Calu3 (cell line): ENCODE measurements around the gene COMMD2. TPM values are rescaled to one million over a fixed set of nuclear protein-coding genes. Genes with fewer than 3 reads are reported as not detected.

Source experiments
- BruUV-seq: library from RNA; stranded (reverse); fragments of 400-500 nt; replicated peaks from 2 replicates; lab custom pipeline; 2021; lab: Mats Ljungman, UMichigan
- CTCF ChIA-PET: fragments of 300-600 bp; sonication (Branson Sonifier 250); formaldehyde crosslinking; loops from one replicate; lab custom pipeline; 2022; ENCODE audit warnings: antibody characterized with exemption; lab: Charles Lee
- DNase-seq: peaks from one replicate; pipeline ENCODE4 v3.0.0; 2022
- H3K27ac Mint-ChIP-seq: one replicate; pipeline ENCODE4 v1.8.0; 2022; ENCODE audit warnings: mixed read lengths; ENCODE audit not compliant: unreplicated experiment
- H3K27me3 Mint-ChIP-seq: one replicate; pipeline ENCODE4 v1.8.0; 2022; ENCODE audit warnings: mixed read lengths; ENCODE audit not compliant: unreplicated experiment
- H3K36me3 Mint-ChIP-seq: one replicate; pipeline ENCODE4 v1.8.0; 2022; ENCODE audit warnings: mild to moderate bottlenecking, moderate library complexity, mixed read lengths; ENCODE audit not compliant: insufficient read depth, unreplicated experiment
- H3K4me1 Mint-ChIP-seq: one replicate; pipeline ENCODE4 v1.8.0; 2022; ENCODE audit warnings: mild to moderate bottlenecking, low read depth, mixed read lengths; ENCODE audit not compliant: unreplicated experiment
- H3K4me3 Mint-ChIP-seq: one replicate; pipeline ENCODE4 v1.8.0; 2022; ENCODE audit warnings: mild to moderate bottlenecking, low read depth, moderate library complexity, mixed read lengths; ENCODE audit not compliant: unreplicated experiment
- H3K9me3 Mint-ChIP-seq: one replicate; pipeline ENCODE4 v1.8.0; 2022; ENCODE audit warnings: low read depth, mixed read lengths; ENCODE audit not compliant: unreplicated experiment
- intact Hi-C: fragments of 100-400 bp; cut with micrococcal nuclease; formaldehyde crosslinking; loops from one replicate; pipeline ENCODE4 v1.10.0; 2022; ENCODE audit not compliant: unreplicated experiment
- total RNA-seq: library from RNA; stranded (reverse); gene quantifications from 2 replicates; pipeline ENCODE4 v1.2.3, GENCODE V29; 2022
- TF ChIP-seq, protein P1 (sequence below): fragments of 200-600 bp; IDR thresholded peaks from one replicate; pipeline ENCODE4 v1.8.0; 2022; ENCODE audit warnings: antibody characterized with exemption; ENCODE audit not compliant: unreplicated experiment

COMMD2 gene
- total RNA-seq, 1 experiment from 2014 or later: 73.0 TPM

DNA sequence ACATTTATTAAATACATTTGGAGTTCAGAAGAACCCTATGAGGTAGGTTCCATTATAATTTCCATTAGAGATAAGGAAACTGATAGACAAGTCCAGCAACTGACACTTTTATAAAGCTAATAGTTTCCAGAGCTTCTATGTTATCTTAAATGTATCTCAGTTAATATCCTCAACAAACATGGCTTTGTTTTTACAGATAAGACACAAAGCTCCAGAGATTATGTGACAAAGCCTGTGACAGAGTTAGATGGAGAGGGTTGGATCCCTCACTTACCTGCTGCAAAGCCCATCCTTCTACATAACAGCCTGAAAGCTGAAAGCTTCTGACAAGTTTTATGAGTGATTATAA, 473 bp upstream of the COMMD2 start:
- CTCF ChIA-PET: interaction anchor here (1.0 to 2.1 kb wide), 8 partner anchors 13 to 240 kb away, joined by 3 to 9 read pairs (median 5); partner anchors contain the start of gene WWTR1
- H3K27me3 Mint-ChIP-seq: no peaks in the 10 kb centered on the region
- no peak for DNase-seq
- peak overlapping the region; percentile 90 for H3K27ac Mint-ChIP-seq
- TF ChIP-seq, protein P1, sequence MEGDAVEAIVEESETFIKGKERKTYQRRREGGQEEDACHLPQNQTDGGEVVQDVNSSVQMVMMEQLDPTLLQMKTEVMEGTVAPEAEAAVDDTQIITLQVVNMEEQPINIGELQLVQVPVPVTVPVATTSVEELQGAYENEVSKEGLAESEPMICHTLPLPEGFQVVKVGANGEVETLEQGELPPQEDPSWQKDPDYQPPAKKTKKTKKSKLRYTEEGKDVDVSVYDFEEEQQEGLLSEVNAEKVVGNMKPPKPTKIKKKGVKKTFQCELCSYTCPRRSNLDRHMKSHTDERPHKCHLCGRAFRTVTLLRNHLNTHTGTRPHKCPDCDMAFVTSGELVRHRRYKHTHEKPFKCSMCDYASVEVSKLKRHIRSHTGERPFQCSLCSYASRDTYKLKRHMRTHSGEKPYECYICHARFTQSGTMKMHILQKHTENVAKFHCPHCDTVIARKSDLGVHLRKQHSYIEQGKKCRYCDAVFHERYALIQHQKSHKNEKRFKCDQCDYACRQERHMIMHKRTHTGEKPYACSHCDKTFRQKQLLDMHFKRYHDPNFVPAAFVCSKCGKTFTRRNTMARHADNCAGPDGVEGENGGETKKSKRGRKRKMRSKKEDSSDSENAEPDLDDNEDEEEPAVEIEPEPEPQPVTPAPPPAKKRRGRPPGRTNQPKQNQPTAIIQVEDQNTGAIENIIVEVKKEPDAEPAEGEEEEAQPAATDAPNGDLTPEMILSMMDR: no peak
- peak overlapping the region; percentile 99 for H3K4me3 Mint-ChIP-seq
- peaks cover 39% of the 10 kb centered on the region for H3K36me3 Mint-ChIP-seq
- no TSS peak for BruUV-seq
- intact Hi-C loops: loop anchor here (1.0 kb wide), 1 partner anchor 240 kb away; no protein-coding TSS in a partner anchor
- peaks cover 7% of the 10 kb centered on the region for H3K4me1 Mint-ChIP-seq
- no peaks in the 10 kb centered on the region for H3K9me3 Mint-ChIP-seq

DNA sequence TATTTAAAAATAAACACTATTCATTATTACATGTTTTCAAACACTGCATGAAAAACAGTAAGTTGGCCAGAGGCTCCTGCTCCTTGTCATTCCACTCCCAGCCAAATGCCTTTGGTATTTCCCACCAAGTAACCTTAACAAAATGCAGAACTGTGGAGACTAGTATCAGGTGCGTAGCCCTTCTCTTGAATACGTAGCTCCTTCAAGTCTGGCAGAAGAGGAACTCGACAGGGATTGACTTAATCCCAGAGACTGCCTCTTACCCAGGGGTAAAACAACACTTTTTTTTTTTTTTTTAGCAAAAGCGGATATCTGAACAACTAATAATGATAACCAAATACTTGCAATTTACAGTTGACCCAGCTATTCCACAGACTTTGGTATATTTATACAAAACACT, 738 bp downstream of the COMMD2 start:
- no peak for DNase-seq
- H3K27ac Mint-ChIP-seq: no peak overlapping the region
- peaks cover 7% of the 10 kb centered on the region for H3K4me1 Mint-ChIP-seq
- peaks cover 48% of the 10 kb centered on the region for H3K36me3 Mint-ChIP-seq
- BruUV-seq: no TSS peak
- peak overlapping the region; percentile 99 for H3K4me3 Mint-ChIP-seq
- peaks cover 4% of the 10 kb centered on the region for H3K9me3 Mint-ChIP-seq
- H3K27me3 Mint-ChIP-seq: no peaks in the 10 kb centered on the region
- CTCF ChIA-PET: interaction anchor here (0.9 to 2.1 kb wide), 11 partner anchors 9 to 242 kb away, joined by 3 to 9 read pairs (median 4); partner anchors contain the start of gene WWTR1
- intact Hi-C loops: no loop called here
- TF ChIP-seq, protein P1: no peak

DNA sequence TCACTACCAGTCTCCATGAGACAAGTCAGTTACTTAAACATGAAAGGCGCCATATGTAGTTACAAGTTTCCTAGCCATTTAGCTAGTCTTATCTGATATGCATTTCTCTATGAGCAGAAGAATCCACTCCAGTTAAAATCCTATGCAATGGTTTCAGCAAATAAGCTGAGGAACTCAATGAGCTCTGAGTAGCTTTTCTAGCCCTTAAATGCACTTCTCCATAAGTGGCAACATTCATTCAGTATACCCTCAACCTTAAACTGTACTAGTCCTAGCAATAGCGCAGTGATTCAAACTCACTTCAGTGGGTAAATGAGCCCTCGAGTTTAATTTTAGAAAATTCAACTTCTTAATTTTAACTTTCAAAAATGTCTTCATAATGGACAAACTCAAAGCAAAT, 7.7 kb downstream of the COMMD2 start:
- Mint-ChIP-seq H3K9me3 (peaks cover 4% of the 10 kb centered on the region), H3K4me1 (peaks cover 7% of the 10 kb centered on the region), H3K27me3 (no peaks in the 10 kb centered on the region), H3K36me3 (peaks cover 51% of the 10 kb centered on the region), H3K27ac (no peak overlapping the region), H3K4me3 (no peak overlapping the region)
- CTCF ChIA-PET: no interaction called here
- no TSS peak for BruUV-seq
- intact Hi-C loops: no loop called here
- TF ChIP-seq, protein P1: no peak
- no peak for DNase-seq

DNA sequence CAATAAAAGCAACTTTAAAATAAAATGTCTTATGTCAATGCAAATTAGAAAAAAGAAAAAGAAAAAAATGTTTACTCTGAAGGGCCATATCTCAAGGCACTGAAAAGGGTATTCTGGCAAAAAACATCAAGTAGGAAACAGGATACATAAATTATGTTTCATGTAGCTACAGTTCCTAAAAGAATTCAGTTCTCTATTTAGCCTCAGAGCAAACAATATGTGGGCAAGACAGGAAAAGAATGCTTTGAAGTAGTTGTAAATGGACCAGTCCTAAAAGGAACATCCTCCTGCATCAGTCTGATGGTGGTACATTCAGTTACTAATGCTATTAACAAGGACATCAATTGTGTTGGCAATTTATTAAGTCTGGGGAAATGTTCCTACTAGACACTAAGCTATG, 8.1 kb downstream of the COMMD2 start:
- peaks cover 46% of the 10 kb centered on the region for H3K36me3 Mint-ChIP-seq
- peaks cover 11% of the 10 kb centered on the region for H3K4me1 Mint-ChIP-seq
- DNase-seq: no peak
- intact Hi-C loops: no loop called here
- TF ChIP-seq, protein P1: no peak
- H3K27ac Mint-ChIP-seq: no peak overlapping the region
- no peaks in the 10 kb centered on the region for H3K27me3 Mint-ChIP-seq
- BruUV-seq: no TSS peak
- CTCF ChIA-PET: no interaction called here
- no peak overlapping the region for H3K4me3 Mint-ChIP-seq
- peaks cover 4% of the 10 kb centered on the region for H3K9me3 Mint-ChIP-seq
